Measurements from ENCODE around the gene BUB1B. TPM values are rescaled to one million over a fixed set of nuclear protein-coding genes. Genes with fewer than 3 reads are reported as not detected.

BUB1B gene
- total RNA-seq, 1 donor from 2014 or later: not detected

DNA sequence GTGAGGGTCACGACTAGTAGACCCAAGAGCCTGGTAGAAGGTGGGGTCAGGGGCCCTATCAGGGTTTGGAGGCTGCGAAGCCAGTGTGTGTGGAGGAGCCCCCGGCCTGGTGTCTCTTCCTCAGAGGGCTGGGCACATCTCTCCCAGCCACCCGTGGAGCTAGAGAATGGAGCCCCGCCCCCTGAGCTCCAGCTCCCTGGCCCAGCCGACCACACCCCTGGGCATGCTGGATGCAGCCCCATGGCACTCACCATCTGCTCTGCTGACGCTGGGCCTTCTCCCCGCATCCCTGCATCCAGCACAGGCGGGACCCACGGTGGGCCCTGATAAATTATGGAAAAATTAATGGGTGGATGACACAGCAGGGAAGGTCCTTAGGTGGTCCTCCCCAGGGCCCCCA, 104.5 kb downstream of the BUB1B start:
- TF ChIP-seq, protein P1, sequence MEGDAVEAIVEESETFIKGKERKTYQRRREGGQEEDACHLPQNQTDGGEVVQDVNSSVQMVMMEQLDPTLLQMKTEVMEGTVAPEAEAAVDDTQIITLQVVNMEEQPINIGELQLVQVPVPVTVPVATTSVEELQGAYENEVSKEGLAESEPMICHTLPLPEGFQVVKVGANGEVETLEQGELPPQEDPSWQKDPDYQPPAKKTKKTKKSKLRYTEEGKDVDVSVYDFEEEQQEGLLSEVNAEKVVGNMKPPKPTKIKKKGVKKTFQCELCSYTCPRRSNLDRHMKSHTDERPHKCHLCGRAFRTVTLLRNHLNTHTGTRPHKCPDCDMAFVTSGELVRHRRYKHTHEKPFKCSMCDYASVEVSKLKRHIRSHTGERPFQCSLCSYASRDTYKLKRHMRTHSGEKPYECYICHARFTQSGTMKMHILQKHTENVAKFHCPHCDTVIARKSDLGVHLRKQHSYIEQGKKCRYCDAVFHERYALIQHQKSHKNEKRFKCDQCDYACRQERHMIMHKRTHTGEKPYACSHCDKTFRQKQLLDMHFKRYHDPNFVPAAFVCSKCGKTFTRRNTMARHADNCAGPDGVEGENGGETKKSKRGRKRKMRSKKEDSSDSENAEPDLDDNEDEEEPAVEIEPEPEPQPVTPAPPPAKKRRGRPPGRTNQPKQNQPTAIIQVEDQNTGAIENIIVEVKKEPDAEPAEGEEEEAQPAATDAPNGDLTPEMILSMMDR (IDR thresholded peaks at IDR 0.05): no peak
- DNase-seq (ENCODE audit: low spot score in 2 of 2): no peak
- Histone ChIP-seq H3K36me3 (no peaks in the 10 kb centered on the region), H3K4me3 (no peak overlapping the region), H3K27me3 (no peaks in the 10 kb centered on the region), H3K4me1 (no peaks in the 10 kb centered on the region), H3K9me3 (no peaks in the 10 kb centered on the region), H3K27ac (no peak overlapping the region)
- intact Hi-C loops (cut with DNase I): no loop called here

GRCh38 chr15:40265875-40266274, 105.0 kb downstream of the BUB1B start:
- Histone ChIP-seq H3K36me3 (no peaks in the 10 kb centered on the region), H3K4me1 (no peaks in the 10 kb centered on the region), H3K27me3 (no peaks in the 10 kb centered on the region), H3K27ac (no peak overlapping the region), H3K4me3 (no peak overlapping the region), H3K9me3 (no peaks in the 10 kb centered on the region)
- no peak for DNase-seq (ENCODE audit: low spot score in 2 of 2)
- TF ChIP-seq, protein P1 (IDR thresholded peaks at IDR 0.05): no peak
- intact Hi-C loops (cut with DNase I): no loop called here

- H3K27me3 ChIP-seq: no peaks in the 10 kb centered on the region
- intact Hi-C loops (cut with DNase I): no loop called here
- H3K4me1 ChIP-seq: no peaks in the 10 kb centered on the region
- TF ChIP-seq, protein P1 (IDR thresholded peaks at IDR 0.05): no peak
- H3K27ac ChIP-seq: peak overlapping the region in 1 of 2 donors; percentile 51
- no peaks in the 10 kb centered on the region for H3K9me3 ChIP-seq
- peak; percentile 78 to 82 for DNase-seq (ENCODE audit: low spot score in 2 of 2)
- no peaks in the 10 kb centered on the region for H3K36me3 ChIP-seq
- H3K4me3 ChIP-seq: no peak overlapping the region
These were observed 106.0 kb downstream of the BUB1B start for GRCh38 chr15:40266828-40267304.

GRCh38 chr15:40267670-40268069, 106.8 kb downstream of the BUB1B start:
- Histone ChIP-seq H3K27ac (no peak overlapping the region), H3K36me3 (no peaks in the 10 kb centered on the region), H3K4me3 (no peak overlapping the region), H3K27me3 (no peaks in the 10 kb centered on the region), H3K9me3 (no peaks in the 10 kb centered on the region), H3K4me1 (no peaks in the 10 kb centered on the region)
- TF ChIP-seq, protein P1 (IDR thresholded peaks at IDR 0.05): no peak
- intact Hi-C loops (cut with DNase I): no loop called here
- no peak for DNase-seq (ENCODE audit: low spot score in 2 of 2)

DNA sequence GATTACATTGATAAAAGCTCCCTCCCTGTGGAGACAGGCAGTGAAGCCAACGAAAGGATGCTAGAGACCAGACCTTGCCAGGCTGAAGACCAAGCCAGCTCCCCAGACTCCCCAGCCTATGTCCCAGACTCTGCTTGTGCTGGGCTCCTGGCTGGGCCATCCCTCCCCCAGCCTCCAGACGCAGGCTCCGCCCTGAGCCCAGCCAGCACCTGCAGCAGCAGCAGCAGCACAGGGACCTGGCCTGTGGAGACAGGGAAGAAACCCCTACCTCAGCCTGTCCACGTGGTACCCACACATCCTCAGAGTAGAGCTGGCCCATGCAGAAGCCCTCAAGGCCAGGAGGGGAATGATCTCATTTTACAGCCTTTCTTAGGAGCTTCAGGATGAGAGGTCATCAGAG, 108.7 kb downstream of the BUB1B start:
- no peak overlapping the region for H3K4me3 ChIP-seq
- H3K4me1 ChIP-seq: no peaks in the 10 kb centered on the region
- intact Hi-C loops (cut with DNase I): no loop called here
- TF ChIP-seq, protein P1 (IDR thresholded peaks at IDR 0.05): no peak
- no peaks in the 10 kb centered on the region for H3K27me3 ChIP-seq
- no peaks in the 10 kb centered on the region for H3K36me3 ChIP-seq
- no peaks in the 10 kb centered on the region for H3K9me3 ChIP-seq
- no peak for DNase-seq (ENCODE audit: low spot score in 2 of 2)
- no peak overlapping the region for H3K27ac ChIP-seq

All from ascending aorta (tissue), 2 donors.